DOHH2 (cell line): ENCODE measurements around the gene CPZ.

Experiments
- H3F3A ChIP-seq: fragments of 200-600 bp; sonication (generic), shearing (Covaris generic); 2 replicates; pipeline ENCODE4 v1.6.0; 2016; ENCODE audit warnings: antibody characterized with exemption, mild to moderate bottlenecking; ENCODE audit not compliant: control insufficient read depth, insufficient read depth
- H3K27ac ChIP-seq: fragments of 200-600 bp; sonication (generic); 2 replicates; pipeline ENCODE4 v1.5.1; 2014; ENCODE audit warnings: low read depth, mild to moderate bottlenecking, low read length, moderate library complexity
- H3K27me3 ChIP-seq: fragments of 200-600 bp; sonication (generic); 2 replicates; pipeline ENCODE4 v1.6.1; 2014; ENCODE audit warnings: mild to moderate bottlenecking, low read length, mixed read lengths; ENCODE audit not compliant: control insufficient read depth
- H3K36me3 ChIP-seq: fragments of 200-600 bp; sonication (generic); 2 replicates; pipeline ENCODE4 v1.6.1; 2014; ENCODE audit warnings: mild to moderate bottlenecking, low read length, moderate library complexity, mixed read lengths; ENCODE audit not compliant: control insufficient read depth
- H3K4me1 ChIP-seq: fragments of 200-600 bp; sonication (generic); 2 replicates; pipeline ENCODE4 v1.6.1; 2014; ENCODE audit warnings: mild to moderate bottlenecking, low read length, mixed read lengths; ENCODE audit not compliant: control insufficient read depth
- H3K4me2 ChIP-seq: fragments of 200-600 bp; sonication (generic); 2 replicates; pipeline ENCODE4 v1.6.0; 2014; ENCODE audit warnings: mild to moderate bottlenecking, low read length, moderate library complexity
- H3K4me3 ChIP-seq: fragments of 200-600 bp; sonication (generic); 2 replicates; pipeline ENCODE4 v1.5.1; 2014; ENCODE audit warnings: mild to moderate bottlenecking, low read length, mixed read lengths
- H3K79me2 ChIP-seq: fragments of 200-600 bp; sonication (generic); 2 replicates; pipeline ENCODE4 v1.6.1; 2014; ENCODE audit warnings: mild to moderate bottlenecking, low read length, mixed read lengths; ENCODE audit not compliant: control insufficient read depth
- H3K9me2 ChIP-seq: fragments of 200-600 bp; sonication (generic); replicated peaks from 2 replicates; pipeline ENCODE4 v1.6.1; 2014; ENCODE audit warnings: mild to moderate bottlenecking, low read length, mixed read lengths; ENCODE audit not compliant: control insufficient read depth
- H3K9me3 ChIP-seq: fragments of 200-600 bp; sonication (generic); 2 replicates; pipeline ENCODE4 v1.6.1; 2014; ENCODE audit warnings: antibody characterized with exemption, low read length, mixed read lengths; ENCODE audit not compliant: control insufficient read depth, insufficient read depth
- H4K20me1 ChIP-seq: fragments of 200-600 bp; sonication (generic); 2 replicates; pipeline ENCODE4 v1.6.0; 2014; ENCODE audit warnings: low read depth, mild to moderate bottlenecking, antibody characterized with exemption, low read length, moderate library complexity; ENCODE audit not compliant: control insufficient read depth, insufficient read depth
- EZH2phosphoT487 ChIP-seq: fragments of 200-600 bp; sonication (generic); IDR thresholded peaks from 2 replicates; pipeline ENCODE4 v1.6.1; 2017; ENCODE audit warnings: borderline replicate concordance, mild to moderate bottlenecking, antibody characterized with exemption, low read length, moderate library complexity, mixed read lengths
- TF ChIP-seq, protein P1 (sequence below): fragments of 200-600 bp; sonication (generic); IDR thresholded peaks from one replicate; pipeline ENCODE4 v1.5.1; 2014; ENCODE audit warnings: antibody characterized with exemption, mild to moderate bottlenecking, low read depth, low read length; ENCODE audit not compliant: poor library complexity, severe bottlenecking

CPZ gene

DNA sequence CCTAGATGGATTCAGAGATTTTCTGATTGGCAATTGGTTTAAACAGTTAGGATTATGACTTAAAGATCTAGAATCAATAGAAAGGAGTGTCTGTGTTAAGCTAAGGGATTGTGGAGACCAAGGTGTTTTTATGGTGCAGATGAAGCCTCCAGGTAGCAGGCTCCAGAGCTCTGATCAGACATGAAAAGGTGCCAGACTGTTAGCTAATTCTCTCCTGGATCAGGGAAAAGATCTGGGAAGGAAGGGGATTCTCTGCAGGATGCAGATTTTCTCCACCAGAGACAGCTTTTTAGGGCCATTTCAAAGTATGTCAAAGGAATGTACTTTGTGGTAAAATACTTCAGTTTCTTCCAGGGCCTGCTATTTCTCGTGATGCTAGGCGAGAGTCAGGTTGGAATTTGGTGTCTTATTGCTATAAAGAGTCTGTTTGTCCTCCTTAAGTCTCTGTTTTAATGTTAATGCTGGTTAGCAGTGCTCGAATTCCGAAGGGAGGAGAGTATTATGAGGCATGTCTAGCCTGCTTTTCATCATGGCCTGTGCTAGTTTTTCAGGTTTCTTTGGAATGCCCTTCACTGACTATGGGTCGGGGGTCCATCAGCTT, 24.4 kb upstream of the CPZ start:
- Histone ChIP-seq H3K4me2 (no peak overlapping the region), H3K4me3 (no peak overlapping the region), H3K79me2 (no peaks in the 10 kb centered on the region), H3K36me3 (no peaks in the 10 kb centered on the region), H3F3A (no peaks in the 10 kb centered on the region), H3K9me2 (no peaks in the 10 kb centered on the region), H4K20me1 (no peaks in the 10 kb centered on the region), H3K9me3 (no peaks in the 10 kb centered on the region; the same call in 1 of the 2 replicates), H3K4me1 (no peaks in the 10 kb centered on the region), H3K27ac (no peak overlapping the region), H3K27me3 (no peaks in the 10 kb centered on the region)
- no peak for TF ChIP-seq EZH2phosphoT487
- TF ChIP-seq, protein P1, sequence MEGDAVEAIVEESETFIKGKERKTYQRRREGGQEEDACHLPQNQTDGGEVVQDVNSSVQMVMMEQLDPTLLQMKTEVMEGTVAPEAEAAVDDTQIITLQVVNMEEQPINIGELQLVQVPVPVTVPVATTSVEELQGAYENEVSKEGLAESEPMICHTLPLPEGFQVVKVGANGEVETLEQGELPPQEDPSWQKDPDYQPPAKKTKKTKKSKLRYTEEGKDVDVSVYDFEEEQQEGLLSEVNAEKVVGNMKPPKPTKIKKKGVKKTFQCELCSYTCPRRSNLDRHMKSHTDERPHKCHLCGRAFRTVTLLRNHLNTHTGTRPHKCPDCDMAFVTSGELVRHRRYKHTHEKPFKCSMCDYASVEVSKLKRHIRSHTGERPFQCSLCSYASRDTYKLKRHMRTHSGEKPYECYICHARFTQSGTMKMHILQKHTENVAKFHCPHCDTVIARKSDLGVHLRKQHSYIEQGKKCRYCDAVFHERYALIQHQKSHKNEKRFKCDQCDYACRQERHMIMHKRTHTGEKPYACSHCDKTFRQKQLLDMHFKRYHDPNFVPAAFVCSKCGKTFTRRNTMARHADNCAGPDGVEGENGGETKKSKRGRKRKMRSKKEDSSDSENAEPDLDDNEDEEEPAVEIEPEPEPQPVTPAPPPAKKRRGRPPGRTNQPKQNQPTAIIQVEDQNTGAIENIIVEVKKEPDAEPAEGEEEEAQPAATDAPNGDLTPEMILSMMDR = no peak

- Histone ChIP-seq H3F3A (no peaks in the 10 kb centered on the region), H3K36me3 (no peaks in the 10 kb centered on the region), H3K79me2 (no peaks in the 10 kb centered on the region), H3K27me3 (no peaks in the 10 kb centered on the region), H3K9me2 (no peaks in the 10 kb centered on the region), H3K9me3 (no peaks in the 10 kb centered on the region; the same call in 1 of the 2 replicates), H3K4me3 (no peak overlapping the region), H3K4me1 (no peaks in the 10 kb centered on the region), H4K20me1 (no peaks in the 10 kb centered on the region), H3K4me2 (no peak overlapping the region), H3K27ac (no peak overlapping the region)
- no peak for TF ChIP-seq EZH2phosphoT487
- TF ChIP-seq, protein P1 = no peak
Measured at GRCh38 chr4:8570201-8570600, 22.4 kb upstream of the CPZ start.

DNA sequence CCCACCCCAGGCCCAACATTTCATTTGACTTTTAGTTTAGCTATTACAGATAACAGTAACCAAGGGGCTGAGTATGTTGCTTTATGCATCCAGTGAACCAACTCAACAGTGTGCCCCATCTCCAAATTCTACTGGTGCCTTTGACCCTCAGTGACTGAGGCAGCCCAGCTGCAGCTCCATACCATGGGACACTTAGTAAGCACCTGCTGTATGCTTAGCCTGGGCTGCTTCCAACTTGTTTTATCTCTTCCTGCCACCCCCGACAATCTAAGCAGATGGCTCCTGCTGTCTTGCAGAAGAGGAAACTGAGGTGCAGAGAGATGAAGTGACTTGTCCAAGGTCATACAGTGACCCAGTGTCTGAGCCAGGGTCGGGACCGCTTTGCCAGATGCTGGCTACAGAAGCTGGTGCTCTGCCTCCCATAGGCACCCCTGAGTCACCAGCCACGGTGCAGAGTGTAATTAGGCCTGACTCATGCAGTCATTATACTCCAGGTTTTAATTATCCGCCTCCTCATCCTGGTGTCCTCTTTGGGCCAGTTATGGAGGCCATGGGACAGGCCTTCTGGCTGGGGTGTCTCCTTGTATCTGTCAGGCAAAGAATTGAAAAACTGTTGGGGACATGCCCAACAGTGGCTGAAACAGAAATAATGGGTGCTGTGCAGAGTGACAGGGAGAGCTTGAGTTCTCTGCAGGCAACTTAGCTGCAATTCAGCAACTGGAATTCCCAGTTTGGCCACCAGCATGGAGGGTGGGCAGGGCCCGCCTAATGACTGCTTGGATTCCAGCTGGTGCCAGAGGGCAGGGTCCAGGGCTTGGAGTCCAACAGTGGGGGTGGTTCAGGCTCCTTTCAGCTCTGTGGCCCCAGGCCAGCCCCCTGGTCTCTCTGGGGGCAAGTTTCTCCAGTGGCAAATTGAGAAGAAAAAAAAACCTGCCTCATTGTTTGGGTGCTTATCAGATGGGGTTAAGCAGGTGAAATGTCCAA, 20.6 kb upstream of the CPZ start:
- TF ChIP-seq, protein P1 = no peak
- no peak for TF ChIP-seq EZH2phosphoT487
- H3K4me3 ChIP-seq = no peak overlapping the region
- no peak overlapping the region for H3K27ac ChIP-seq
- no peaks in the 10 kb centered on the region for H3K27me3 ChIP-seq
- no peaks in the 10 kb centered on the region; the same call in 1 of the 2 replicates for H3K9me3 ChIP-seq
- no peaks in the 10 kb centered on the region for H3K36me3 ChIP-seq
- H4K20me1 ChIP-seq = no peaks in the 10 kb centered on the region
- H3K9me2 ChIP-seq = no peaks in the 10 kb centered on the region
- H3F3A ChIP-seq = no peaks in the 10 kb centered on the region
- no peaks in the 10 kb centered on the region for H3K79me2 ChIP-seq
- H3K4me1 ChIP-seq = no peaks in the 10 kb centered on the region
- H3K4me2 ChIP-seq = no peak overlapping the region
